Stimulated activated CD8-positive, alpha-beta memory T cell treated with anti-CD3 and anti-CD28 coated beads, Interleukin-4, amount 100 ng/mL, for 48 hours (primary cell): ENCODE measurements around the gene CD44.

Experiments
- DNase-seq: peaks from one replicate; pipeline ENCODE4 v3.0.0-alpha.2; 2020

Gene CD44

GRCh38 chr11:35141071-35141470 lies 2.1 kb downstream of the CD44 start:
- DNase-seq = no peak

- DNase-seq = no peak
These were observed 2.6 kb downstream of the CD44 start for GRCh38 chr11:35141571-35141971.

- DNase-seq = no peak
These were observed 3.6 kb downstream of the CD44 start for GRCh38 chr11:35142481-35143075.

GRCh38 chr11:35143297-35144135 lies 4.5 kb downstream of the CD44 start:
- DNase-seq = no peak

GRCh38 chr11:35144136-35144741 lies 5.3 kb downstream of the CD44 start:
- peak; percentile 72 for DNase-seq

- DNase-seq = no peak
These were observed 5.8 kb downstream of the CD44 start for GRCh38 chr11:35144806-35145205.

- peak; percentile 75 for DNase-seq
These were observed 6.3 kb downstream of the CD44 start for GRCh38 chr11:35145271-35145670.

- DNase-seq = peak; percentile 83
These were observed 7.1 kb downstream of the CD44 start for GRCh38 chr11:35146074-35146521.

GRCh38 chr11:35146711-35147110 lies 7.7 kb downstream of the CD44 start:
- no peak for DNase-seq

- DNase-seq = no peak
These were observed 8.3 kb downstream of the CD44 start for GRCh38 chr11:35147235-35147634.

GRCh38 chr11:35148163-35148837 lies 9.3 kb downstream of the CD44 start:
- peak; percentile 60 for DNase-seq

- DNase-seq = no peak
These were observed 11.5 kb downstream of the CD44 start for GRCh38 chr11:35150454-35150853.

GRCh38 chr11:35151241-35151640 lies 12.3 kb downstream of the CD44 start:
- no peak for DNase-seq

- no peak for DNase-seq
These were observed 12.8 kb downstream of the CD44 start for GRCh38 chr11:35151683-35152280.

- DNase-seq = no peak
These were observed 13.6 kb downstream of the CD44 start for GRCh38 chr11:35152575-35152974.

- DNase-seq = no peak
These were observed 14.3 kb downstream of the CD44 start for GRCh38 chr11:35153280-35153679.

GRCh38 chr11:35154952-35155351 lies 16.0 kb downstream of the CD44 start:
- no peak for DNase-seq

- DNase-seq = no peak
These were observed 16.7 kb downstream of the CD44 start for GRCh38 chr11:35155677-35156076.

- DNase-seq = no peak
These were observed 19.1 kb downstream of the CD44 start for GRCh38 chr11:35157814-35158700.

- no peak for DNase-seq
These were observed 19.9 kb downstream of the CD44 start for GRCh38 chr11:35158701-35159510.

- DNase-seq = no peak
These were observed 21.4 kb downstream of the CD44 start for GRCh38 chr11:35160246-35160824.
